Ishikawa (cell line): ENCODE data around the gene AKR1C2.

Experiments
- CEBPB ChIP-seq: IDR thresholded peaks from 2 replicates; pipeline ENCODE4 v1.6.1; 2012
- CREB1 ChIP-seq: IDR thresholded peaks from 2 replicates; pipeline ENCODE4 v1.6.1; 2012; ENCODE audit warnings: low read depth
- EP300 ChIP-seq: IDR thresholded peaks from 2 replicates; pipeline ENCODE4 v1.6.1; 2012; ENCODE audit warnings: borderline replicate concordance
- FOXM1 ChIP-seq: IDR thresholded peaks from 2 replicates; pipeline ENCODE4 v1.6.1; 2012; ENCODE audit warnings: low read depth, borderline replicate concordance
- NFIC ChIP-seq: IDR thresholded peaks from 2 replicates; pipeline ENCODE4 v1.6.1; 2012
- RAD21 ChIP-seq: IDR thresholded peaks from 2 replicates; pipeline ENCODE4 v1.6.1; 2012; ENCODE audit warnings: low read depth
- TCF12 ChIP-seq: IDR thresholded peaks from 2 replicates; pipeline ENCODE4 v1.6.1; 2012; ENCODE audit warnings: low read depth
- ZBTB7A ChIP-seq: IDR thresholded peaks from 2 replicates; pipeline ENCODE4 v1.6.1; 2012; ENCODE audit warnings: low read depth
- TF ChIP-seq, protein P1 (sequence below): IDR thresholded peaks from 2 replicates; pipeline ENCODE4 v1.6.1; 2012; ENCODE audit warnings: low read depth, mild to moderate bottlenecking
- TF ChIP-seq, protein P2 (sequence below): IDR thresholded peaks from 2 replicates; pipeline ENCODE4 v1.6.1; 2012
- TF ChIP-seq, protein P3 (sequence below): IDR thresholded peaks from 2 replicates; pipeline ENCODE4 v1.6.1; 2012

DNA sequence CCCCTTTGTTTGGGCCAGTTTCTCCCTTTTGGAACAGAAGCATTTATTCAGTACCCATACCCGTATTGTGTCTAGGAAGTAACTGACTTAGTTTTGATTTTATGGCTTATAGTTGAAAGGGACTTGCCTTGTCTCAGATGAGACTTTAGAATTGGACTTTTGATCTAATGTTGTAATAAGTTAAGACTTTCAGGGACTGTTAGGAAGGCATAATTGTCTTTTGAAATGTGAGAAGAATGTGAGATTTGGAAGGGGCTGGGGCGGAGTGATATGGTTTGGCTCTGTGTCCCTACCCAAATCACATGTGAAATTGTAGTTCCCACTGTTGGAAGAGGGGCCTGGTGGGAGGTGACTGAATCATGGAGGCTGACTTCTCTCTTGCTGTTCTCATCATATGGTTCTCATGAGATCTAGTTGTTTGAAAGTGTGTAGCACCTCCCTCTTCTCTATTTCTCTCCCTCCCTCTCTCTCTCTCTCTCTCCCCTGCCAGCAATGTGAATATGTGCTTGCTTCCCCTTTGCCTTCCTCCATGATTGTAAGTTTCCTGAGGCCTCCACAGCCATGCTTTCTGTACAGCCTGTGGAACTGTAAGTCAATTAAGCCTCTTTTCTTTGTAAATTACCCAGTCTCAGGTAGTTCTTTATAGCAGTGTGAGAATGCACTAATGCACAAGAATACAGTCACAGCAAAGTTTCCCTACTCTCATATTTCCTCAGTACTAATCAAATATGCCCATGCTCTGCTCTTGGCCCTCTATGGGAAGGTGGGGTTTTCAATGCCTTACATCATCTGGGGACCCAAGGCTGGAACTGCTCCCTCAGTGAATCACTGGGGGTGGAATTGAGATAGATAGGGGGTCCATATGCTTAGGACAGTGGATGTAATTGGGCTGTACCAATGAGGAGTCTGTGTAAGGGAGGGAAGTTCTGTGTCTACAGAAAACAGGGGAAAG lies 57.6 kb downstream of the AKR1C2 start:
- no peak for TF ChIP-seq ZBTB7A
- TF ChIP-seq, protein P1, sequence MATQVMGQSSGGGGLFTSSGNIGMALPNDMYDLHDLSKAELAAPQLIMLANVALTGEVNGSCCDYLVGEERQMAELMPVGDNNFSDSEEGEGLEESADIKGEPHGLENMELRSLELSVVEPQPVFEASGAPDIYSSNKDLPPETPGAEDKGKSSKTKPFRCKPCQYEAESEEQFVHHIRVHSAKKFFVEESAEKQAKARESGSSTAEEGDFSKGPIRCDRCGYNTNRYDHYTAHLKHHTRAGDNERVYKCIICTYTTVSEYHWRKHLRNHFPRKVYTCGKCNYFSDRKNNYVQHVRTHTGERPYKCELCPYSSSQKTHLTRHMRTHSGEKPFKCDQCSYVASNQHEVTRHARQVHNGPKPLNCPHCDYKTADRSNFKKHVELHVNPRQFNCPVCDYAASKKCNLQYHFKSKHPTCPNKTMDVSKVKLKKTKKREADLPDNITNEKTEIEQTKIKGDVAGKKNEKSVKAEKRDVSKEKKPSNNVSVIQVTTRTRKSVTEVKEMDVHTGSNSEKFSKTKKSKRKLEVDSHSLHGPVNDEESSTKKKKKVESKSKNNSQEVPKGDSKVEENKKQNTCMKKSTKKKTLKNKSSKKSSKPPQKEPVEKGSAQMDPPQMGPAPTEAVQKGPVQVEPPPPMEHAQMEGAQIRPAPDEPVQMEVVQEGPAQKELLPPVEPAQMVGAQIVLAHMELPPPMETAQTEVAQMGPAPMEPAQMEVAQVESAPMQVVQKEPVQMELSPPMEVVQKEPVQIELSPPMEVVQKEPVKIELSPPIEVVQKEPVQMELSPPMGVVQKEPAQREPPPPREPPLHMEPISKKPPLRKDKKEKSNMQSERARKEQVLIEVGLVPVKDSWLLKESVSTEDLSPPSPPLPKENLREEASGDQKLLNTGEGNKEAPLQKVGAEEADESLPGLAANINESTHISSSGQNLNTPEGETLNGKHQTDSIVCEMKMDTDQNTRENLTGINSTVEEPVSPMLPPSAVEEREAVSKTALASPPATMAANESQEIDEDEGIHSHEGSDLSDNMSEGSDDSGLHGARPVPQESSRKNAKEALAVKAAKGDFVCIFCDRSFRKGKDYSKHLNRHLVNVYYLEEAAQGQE = no peak
- TF ChIP-seq CEBPB = no peak
- TF ChIP-seq FOXM1 = no peak
- TF ChIP-seq TCF12 = no peak
- no peak for TF ChIP-seq CREB1
- TF ChIP-seq, protein P2, sequence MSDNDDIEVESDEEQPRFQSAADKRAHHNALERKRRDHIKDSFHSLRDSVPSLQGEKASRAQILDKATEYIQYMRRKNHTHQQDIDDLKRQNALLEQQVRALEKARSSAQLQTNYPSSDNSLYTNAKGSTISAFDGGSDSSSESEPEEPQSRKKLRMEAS = no peak
- no peak for TF ChIP-seq EP300
- no peak for TF ChIP-seq NFIC
- TF ChIP-seq, protein P3, sequence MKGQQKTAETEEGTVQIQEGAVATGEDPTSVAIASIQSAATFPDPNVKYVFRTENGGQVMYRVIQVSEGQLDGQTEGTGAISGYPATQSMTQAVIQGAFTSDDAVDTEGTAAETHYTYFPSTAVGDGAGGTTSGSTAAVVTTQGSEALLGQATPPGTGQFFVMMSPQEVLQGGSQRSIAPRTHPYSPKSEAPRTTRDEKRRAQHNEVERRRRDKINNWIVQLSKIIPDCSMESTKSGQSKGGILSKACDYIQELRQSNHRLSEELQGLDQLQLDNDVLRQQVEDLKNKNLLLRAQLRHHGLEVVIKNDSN = no peak
- TF ChIP-seq RAD21 = no peak
